ENCODE results near the gene TAF4B. TPM values are rescaled to one million over a fixed set of nuclear protein-coding genes. Genes with fewer than 3 reads are reported as not detected.

TAF4B gene
- total and polyA plus RNA-seq, 2 donors (not counting 1 experiment from before 2014, with no cell fraction given), result 10.5 to 16.1 TPM

DNA sequence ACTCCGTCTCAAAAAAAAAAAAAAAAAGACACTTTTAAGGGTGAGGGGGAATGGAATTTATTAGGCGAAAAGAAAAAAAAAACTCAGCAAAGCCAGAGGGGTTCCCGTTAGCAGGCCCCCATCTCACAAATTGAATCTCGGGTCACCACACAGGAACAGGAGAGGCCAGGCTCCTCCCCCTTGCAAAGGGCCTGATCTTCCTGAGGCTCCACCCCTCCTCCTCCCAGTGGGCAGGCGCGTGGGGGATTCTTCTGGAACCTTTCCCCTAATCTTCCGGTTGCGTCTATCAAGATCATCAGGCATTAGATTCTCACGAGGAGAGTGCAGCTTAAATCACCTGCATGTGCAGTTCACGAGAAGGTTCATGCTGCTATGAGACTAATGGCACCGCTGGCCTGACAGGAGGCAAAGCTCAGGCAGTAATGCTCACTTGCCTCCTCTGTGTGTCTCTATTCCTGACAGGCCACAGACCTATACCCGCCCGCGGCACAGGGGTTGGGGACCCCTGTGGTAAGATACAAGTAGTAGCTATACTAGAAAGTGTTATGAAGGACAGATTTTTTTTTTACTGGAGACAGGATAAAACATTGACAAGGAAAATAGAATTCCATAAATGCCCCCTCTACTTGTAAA lies 45.8 kb downstream of the TAF4B start:
- intact Hi-C loops (cut with micrococcal nuclease), result no loop called here
- Histone ChIP-seq H2AFZ (ENCODE audit: insufficient read depth, low read depth, low read length, poor library complexity, severe bottlenecking) (no peak overlapping the region), H3K4me1 (ENCODE audit: control insufficient read depth in 2 of 2, insufficient read depth in 2 of 2, low read length in 2 of 2) (no peaks in the 10 kb centered on the region), H3K36me3 (replicated peaks in 1 of 2; ENCODE audit: control extremely low read depth in 1 of 2, control insufficient read depth in 1 of 2, extremely low read depth in 1 of 2, insufficient read depth in 2 of 2, low read length in 1 of 2) (peaks cover 12 to 43% of the 10 kb centered on the region in 2 experiments), H3K79me2 (ENCODE audit: control insufficient read depth, insufficient read depth, low read length) (no peaks in the 10 kb centered on the region), H3K27me3 (replicated peaks in 1 of 4; ENCODE audit: control extremely low read depth in 1 of 4, control insufficient read depth in 3 of 4, insufficient read depth in 4 of 4, low read length in 3 of 4) (no peaks in the 10 kb centered on the region), H3K4me2 (replicated peaks; ENCODE audit: low read depth, low read length, poor library complexity, severe bottlenecking) (no peak overlapping the region), H3K27ac (ENCODE audit: low read length in 2 of 2) (no peak overlapping the region), H3K9ac (ENCODE audit: low read length) (no peak overlapping the region), H3K4me3 (ENCODE audit: control extremely low read depth in 1 of 5, extremely low read depth in 1 of 5, insufficient read depth in 1 of 5, low read depth in 2 of 5, low read length in 4 of 5) (no peak overlapping the region), H4K20me1 (ENCODE audit: control insufficient read depth, insufficient read depth, low read length, poor library complexity, severe bottlenecking) (no peaks in the 10 kb centered on the region), H3K9me3 (ENCODE audit: control extremely low read depth in 1 of 3, control insufficient read depth in 2 of 3, insufficient read depth in 1 of 3, low read length in 2 of 3) (no peaks in the 10 kb centered on the region)
- POLR2A ChIA-PET, result no interaction called here
- Mint-ChIP-seq H3K9me3 (ENCODE audit: insufficient read depth) (no peaks in the 10 kb centered on the region), H3K27me3 (no peaks in the 10 kb centered on the region), H3K4me3 (no peak overlapping the region), H3K4me1 (no peaks in the 10 kb centered on the region), H3K27ac (no peak overlapping the region)
- CTCF ChIA-PET, result interaction anchor here (0.5 kb wide), 1 partner anchor 146 kb away, joined by 5 read pairs; no protein-coding TSS in a partner anchor
- WGBS (ENCODE audit: insufficient coverage), result 99% methylated on average over 13 of the region's 14 CpGs
- TF ChIP-seq, protein P1, sequence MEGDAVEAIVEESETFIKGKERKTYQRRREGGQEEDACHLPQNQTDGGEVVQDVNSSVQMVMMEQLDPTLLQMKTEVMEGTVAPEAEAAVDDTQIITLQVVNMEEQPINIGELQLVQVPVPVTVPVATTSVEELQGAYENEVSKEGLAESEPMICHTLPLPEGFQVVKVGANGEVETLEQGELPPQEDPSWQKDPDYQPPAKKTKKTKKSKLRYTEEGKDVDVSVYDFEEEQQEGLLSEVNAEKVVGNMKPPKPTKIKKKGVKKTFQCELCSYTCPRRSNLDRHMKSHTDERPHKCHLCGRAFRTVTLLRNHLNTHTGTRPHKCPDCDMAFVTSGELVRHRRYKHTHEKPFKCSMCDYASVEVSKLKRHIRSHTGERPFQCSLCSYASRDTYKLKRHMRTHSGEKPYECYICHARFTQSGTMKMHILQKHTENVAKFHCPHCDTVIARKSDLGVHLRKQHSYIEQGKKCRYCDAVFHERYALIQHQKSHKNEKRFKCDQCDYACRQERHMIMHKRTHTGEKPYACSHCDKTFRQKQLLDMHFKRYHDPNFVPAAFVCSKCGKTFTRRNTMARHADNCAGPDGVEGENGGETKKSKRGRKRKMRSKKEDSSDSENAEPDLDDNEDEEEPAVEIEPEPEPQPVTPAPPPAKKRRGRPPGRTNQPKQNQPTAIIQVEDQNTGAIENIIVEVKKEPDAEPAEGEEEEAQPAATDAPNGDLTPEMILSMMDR (IDR thresholded peaks at IDR 0.05), result no peak
- no peak for TF ChIP-seq EZH2 (IDR thresholded peaks at IDR 0.05; ENCODE audit: borderline replicate concordance, insufficient read depth, low read depth, low read length, poor library complexity, severe bottlenecking)
- ATAC-seq (ENCODE audit: low read depth) (no peak), DNase-seq (no peak)

DNA sequence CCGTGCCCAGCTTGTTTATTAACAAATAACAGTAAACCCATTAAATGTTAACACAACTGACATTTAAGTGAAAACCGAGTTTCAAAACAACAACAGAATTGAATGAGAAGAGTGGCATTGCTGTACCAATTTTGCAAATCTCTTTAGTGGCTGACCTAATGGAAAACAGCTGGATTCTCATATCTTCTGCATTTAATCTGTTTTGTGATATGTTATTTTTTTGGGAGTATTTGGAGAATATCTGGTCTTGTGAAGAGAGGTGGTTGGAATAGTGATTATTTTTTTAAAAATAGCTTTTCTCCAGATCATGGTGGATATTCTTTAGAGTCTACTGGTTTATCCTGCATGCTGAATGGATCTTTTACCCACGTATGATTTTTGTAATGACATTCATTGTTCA lies 51.1 kb downstream of the TAF4B start:
- H3K4me2 ChIP-seq (replicated peaks; ENCODE audit: low read depth, low read length, poor library complexity, severe bottlenecking), result no peak overlapping the region
- no peaks in the 10 kb centered on the region for H3K27me3 Mint-ChIP-seq

More for the DNA sequence above, 51.1 kb downstream of the TAF4B start:
- H3K4me1 ChIP-seq (ENCODE audit: control insufficient read depth in 2 of 2, insufficient read depth in 2 of 2, low read length in 2 of 2), result no peaks in the 10 kb centered on the region
- no peak for DNase-seq
- WGBS (ENCODE audit: insufficient coverage), result 100% methylated on average over 1 of the region's 3 CpGs
- H3K79me2 ChIP-seq (ENCODE audit: control insufficient read depth, insufficient read depth, low read length), result no peaks in the 10 kb centered on the region
- no peaks in the 10 kb centered on the region for H3K4me1 Mint-ChIP-seq
- H3K4me3 Mint-ChIP-seq, result no peak overlapping the region
- no peak overlapping the region for H3K27ac Mint-ChIP-seq
- peaks cover 18 to 24% of the 10 kb centered on the region in 2 experiments for H3K36me3 ChIP-seq (replicated peaks in 1 of 2; ENCODE audit: control extremely low read depth in 1 of 2, control insufficient read depth in 1 of 2, extremely low read depth in 1 of 2, insufficient read depth in 2 of 2, low read length in 1 of 2)
- H3K27ac ChIP-seq (ENCODE audit: low read length in 2 of 2), result no peak overlapping the region
- no peak overlapping the region for H3K4me3 ChIP-seq (ENCODE audit: control extremely low read depth in 1 of 5, extremely low read depth in 1 of 5, insufficient read depth in 1 of 5, low read depth in 2 of 5, low read length in 4 of 5)
- intact Hi-C loops (cut with micrococcal nuclease), result no loop called here
- H3K9me3 Mint-ChIP-seq (ENCODE audit: insufficient read depth), result peaks cover 2% of the 10 kb centered on the region
- H3K27me3 ChIP-seq (replicated peaks in 1 of 4; ENCODE audit: control extremely low read depth in 1 of 4, control insufficient read depth in 3 of 4, insufficient read depth in 4 of 4, low read length in 3 of 4), result no peaks in the 10 kb centered on the region
- peaks cover 0 to 3% (median 3%) of the 10 kb centered on the region in 3 donors for H3K9me3 ChIP-seq (ENCODE audit: control extremely low read depth in 1 of 3, control insufficient read depth in 2 of 3, insufficient read depth in 1 of 3, low read length in 2 of 3)
- H2AFZ ChIP-seq (ENCODE audit: insufficient read depth, low read depth, low read length, poor library complexity, severe bottlenecking), result no peak overlapping the region
- no peak for ATAC-seq (ENCODE audit: low read depth)
- ChIA-PET POLR2A (no interaction called here), CTCF (interaction anchor here (0.5 kb wide), 1 partner anchor 325 kb away, joined by 3 read pairs; no protein-coding TSS in a partner anchor)
- TF ChIP-seq, protein P1 (IDR thresholded peaks at IDR 0.05), result no peak
- TF ChIP-seq EZH2 (IDR thresholded peaks at IDR 0.05; ENCODE audit: borderline replicate concordance, insufficient read depth, low read depth, low read length, poor library complexity, severe bottlenecking), result no peak
- no peak overlapping the region for H3K9ac ChIP-seq (ENCODE audit: low read length)
- no peaks in the 10 kb centered on the region for H4K20me1 ChIP-seq (ENCODE audit: control insufficient read depth, insufficient read depth, low read length, poor library complexity, severe bottlenecking)
